Stimulated activated CD4-positive, alpha-beta T cell treated with anti-CD3 and anti-CD28 coated beads, Interleukin-15, amount 100 ng/mL, for 48 hours (primary cell): ENCODE results near the gene ZNF711.
"Not testable (repeated sequence)": the region's sequence is repeated elsewhere in the genome, so short reads cannot be mapped to it uniquely, and the experiment has no call there.

Experiments
- DNase-seq, 2 donors: peaks; one replicate each; pipeline ENCODE4 v3.0.0-alpha.2; 2020; ENCODE audit warnings: low read depth in 2 of 2

The ZNF711 gene

GRCh38 chrX:85243761-85244449 lies at the start of gene ZNF711, which contains the start of gene SATL1:
TSS of gene ZNF711 (plus strand) at chrX:85243991. CDS start at chrX:85247573, 3,582 bp downstream.
TSS of gene SATL1 (minus strand) at chrX:85243779. CDS start at chrX:85108968, 134,811 bp downstream.
- DNase-seq, result no peak

GRCh38 chrX:85196319-85196718 lies 47.5 kb upstream of the ZNF711 start:
- no peak for DNase-seq

GRCh38 chrX:85203461-85203970 lies 40.3 kb upstream of the ZNF711 start:
- no peak for DNase-seq

GRCh38 chrX:85213792-85214530 lies 29.8 kb upstream of the ZNF711 start:
- DNase-seq, result no peak

- DNase-seq, result no peak
These were observed 27.8 kb upstream of the ZNF711 start for GRCh38 chrX:85215946-85216345.

GRCh38 chrX:85221361-85221760 lies 22.4 kb upstream of the ZNF711 start:
- no peak for DNase-seq

- no peak for DNase-seq
These were observed 20.4 kb upstream of the ZNF711 start for GRCh38 chrX:85223359-85223758.

GRCh38 chrX:85243155-85243554 lies 636 bp upstream of the ZNF711 start:
- DNase-seq, result no peak

GRCh38 chrX:85244450-85245211 lies 840 bp downstream of the ZNF711 start:
- DNase-seq, result no peak

- DNase-seq, result not testable (repeated sequence)
These were observed 41.5 kb downstream of the ZNF711 start for GRCh38 chrX:85285286-85285685.

GRCh38 chrX:85288992-85289723 lies 45.4 kb downstream of the ZNF711 start:
- no peak for DNase-seq

GRCh38 chrX:85303544-85303943 lies 59.8 kb downstream of the ZNF711 start:
- no peak for DNase-seq

GRCh38 chrX:85309717-85310116 lies 65.9 kb downstream of the ZNF711 start:
- DNase-seq, result no peak

- not testable (repeated sequence) for DNase-seq
These were observed 67.6 kb downstream of the ZNF711 start for GRCh38 chrX:85311348-85311747.
